B cell (primary cell): Measurements from ENCODE around the gene MGARP.

Experiments used
- EZH2 ChIP-seq: IDR thresholded peaks from 2 replicates; pipeline ENCODE4 v1.6.1; 2012; ENCODE audit warnings: borderline replicate concordance, low read depth, mild to moderate bottlenecking, moderate library complexity, low read length; ENCODE audit not compliant: insufficient read depth, poor library complexity, severe bottlenecking
- TF ChIP-seq, protein P1 (sequence below): fragments of 200-600 bp; IDR thresholded peaks from one replicate; pipeline ENCODE4 v1.8.0; 2022; ENCODE audit warnings: antibody characterized with exemption, mild to moderate bottlenecking

DNA sequence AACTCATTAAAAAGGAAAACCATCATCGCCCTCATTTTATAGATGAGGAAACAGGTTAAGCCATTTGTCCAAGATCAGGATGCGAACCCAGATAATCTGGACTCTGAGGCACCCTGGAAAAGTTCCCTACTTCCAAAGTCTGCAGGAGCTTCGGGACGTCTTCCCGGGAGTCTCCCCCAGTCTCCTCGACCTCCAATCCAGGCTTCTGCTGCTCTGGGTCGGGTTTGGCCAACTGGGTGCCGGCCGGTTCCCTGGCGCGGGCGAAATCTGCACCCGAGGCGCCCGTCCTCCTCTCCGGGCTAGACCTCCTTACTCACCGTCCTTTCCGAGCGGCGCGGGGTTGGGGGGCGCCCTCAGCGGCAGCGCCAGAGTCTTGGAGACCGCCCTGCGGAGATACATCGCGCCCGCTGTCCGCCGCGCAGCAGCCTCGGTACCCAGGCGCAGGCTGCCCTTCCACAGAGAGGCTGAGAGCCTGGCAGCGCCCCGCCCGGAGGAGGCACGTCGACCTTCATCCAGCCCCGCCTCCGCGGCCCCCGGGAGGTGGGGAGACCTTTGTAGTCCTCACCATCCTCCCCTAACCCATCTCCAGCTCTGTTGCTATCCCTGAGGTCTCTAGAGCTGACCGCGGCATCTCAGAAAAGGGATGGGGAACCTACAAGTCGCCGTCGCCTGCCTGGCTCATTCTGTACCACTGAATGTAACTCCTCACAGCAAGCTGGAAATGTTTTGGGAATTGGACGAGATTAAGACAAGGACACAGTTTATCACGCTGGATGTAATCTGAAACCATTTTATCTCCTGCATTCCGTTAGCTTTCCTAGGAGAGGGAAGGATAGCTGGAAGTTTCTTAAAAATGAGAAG, at the start of gene MGARP:
- TF ChIP-seq, protein P1, sequence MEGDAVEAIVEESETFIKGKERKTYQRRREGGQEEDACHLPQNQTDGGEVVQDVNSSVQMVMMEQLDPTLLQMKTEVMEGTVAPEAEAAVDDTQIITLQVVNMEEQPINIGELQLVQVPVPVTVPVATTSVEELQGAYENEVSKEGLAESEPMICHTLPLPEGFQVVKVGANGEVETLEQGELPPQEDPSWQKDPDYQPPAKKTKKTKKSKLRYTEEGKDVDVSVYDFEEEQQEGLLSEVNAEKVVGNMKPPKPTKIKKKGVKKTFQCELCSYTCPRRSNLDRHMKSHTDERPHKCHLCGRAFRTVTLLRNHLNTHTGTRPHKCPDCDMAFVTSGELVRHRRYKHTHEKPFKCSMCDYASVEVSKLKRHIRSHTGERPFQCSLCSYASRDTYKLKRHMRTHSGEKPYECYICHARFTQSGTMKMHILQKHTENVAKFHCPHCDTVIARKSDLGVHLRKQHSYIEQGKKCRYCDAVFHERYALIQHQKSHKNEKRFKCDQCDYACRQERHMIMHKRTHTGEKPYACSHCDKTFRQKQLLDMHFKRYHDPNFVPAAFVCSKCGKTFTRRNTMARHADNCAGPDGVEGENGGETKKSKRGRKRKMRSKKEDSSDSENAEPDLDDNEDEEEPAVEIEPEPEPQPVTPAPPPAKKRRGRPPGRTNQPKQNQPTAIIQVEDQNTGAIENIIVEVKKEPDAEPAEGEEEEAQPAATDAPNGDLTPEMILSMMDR = no peak
- peak; percentile 73 for TF ChIP-seq EZH2
